IPS-NIHi7 (cell line): ENCODE data around the gene HES6.

Experiments used
- DNase-seq: peaks from one replicate; pipeline ENCODE4 v3.0.0; 2012; ENCODE audit warnings: mixed read lengths; ENCODE audit errors: extremely low spot score

Gene HES6

GRCh38 chr2:238233625-238234024 lies 6.2 kb downstream of the HES6 start:
- no peak for DNase-seq

GRCh38 chr2:238231809-238232208 lies 8.0 kb downstream of the HES6 start:
- DNase-seq = no peak

DNA sequence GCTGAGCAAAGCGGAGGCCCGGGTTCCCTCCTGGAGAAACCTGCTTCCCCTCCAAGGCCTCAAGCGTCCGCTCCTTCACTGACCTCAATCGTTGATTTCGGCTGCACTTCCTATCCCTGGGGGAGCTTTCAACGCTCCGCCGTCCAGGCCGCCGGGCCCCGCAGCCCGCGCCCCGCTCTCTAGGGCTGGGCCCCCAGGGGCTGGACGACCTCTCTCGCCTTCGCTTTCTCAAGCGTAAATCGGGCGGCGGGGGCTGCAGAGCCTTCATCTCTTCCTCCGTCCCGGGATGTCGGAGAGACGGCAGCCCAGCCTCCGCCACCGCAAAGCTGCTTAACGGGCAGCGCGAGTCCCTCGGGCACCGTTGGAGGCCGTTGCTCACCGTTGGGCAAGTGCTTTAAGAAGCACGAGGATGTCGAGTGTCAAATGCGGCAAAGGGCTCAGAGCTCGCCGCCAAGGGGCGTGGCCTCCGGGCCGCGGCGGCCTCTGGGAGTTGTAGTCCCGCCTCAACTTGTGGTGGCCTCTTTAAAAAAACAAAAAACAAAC lies 8.5 kb downstream of the HES6 start:
- DNase-seq = peak; percentile 88

GRCh38 chr2:238230699-238231098 lies 9.1 kb downstream of the HES6 start:
- no peak for DNase-seq

- no peak for DNase-seq
Observed at GRCh38 chr2:238228700-238229099, 11.1 kb downstream of the HES6 start.

DNA sequence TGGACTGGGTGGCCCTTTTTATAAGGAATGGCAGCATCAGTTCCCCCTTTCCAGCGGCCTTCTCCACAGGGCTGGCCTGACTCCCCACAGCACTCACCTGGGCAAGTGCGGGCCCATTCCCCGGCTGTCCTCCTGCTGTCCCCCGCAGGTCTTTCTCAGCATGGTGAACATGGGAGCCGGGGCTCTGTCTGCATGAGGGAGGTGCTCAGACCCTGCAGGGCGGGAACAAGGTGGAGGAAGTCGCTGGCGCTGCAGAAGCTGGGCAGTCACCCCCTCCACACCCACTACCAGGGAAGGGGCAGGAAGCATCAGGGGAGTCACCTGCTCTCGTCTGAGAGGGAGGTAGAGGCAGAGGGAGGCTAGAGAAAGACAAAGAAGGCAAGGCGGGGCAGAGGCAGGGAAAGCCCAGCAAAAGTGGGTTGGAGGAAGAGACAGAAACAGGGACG lies 12.2 kb downstream of the HES6 start:
- DNase-seq = no peak

DNA sequence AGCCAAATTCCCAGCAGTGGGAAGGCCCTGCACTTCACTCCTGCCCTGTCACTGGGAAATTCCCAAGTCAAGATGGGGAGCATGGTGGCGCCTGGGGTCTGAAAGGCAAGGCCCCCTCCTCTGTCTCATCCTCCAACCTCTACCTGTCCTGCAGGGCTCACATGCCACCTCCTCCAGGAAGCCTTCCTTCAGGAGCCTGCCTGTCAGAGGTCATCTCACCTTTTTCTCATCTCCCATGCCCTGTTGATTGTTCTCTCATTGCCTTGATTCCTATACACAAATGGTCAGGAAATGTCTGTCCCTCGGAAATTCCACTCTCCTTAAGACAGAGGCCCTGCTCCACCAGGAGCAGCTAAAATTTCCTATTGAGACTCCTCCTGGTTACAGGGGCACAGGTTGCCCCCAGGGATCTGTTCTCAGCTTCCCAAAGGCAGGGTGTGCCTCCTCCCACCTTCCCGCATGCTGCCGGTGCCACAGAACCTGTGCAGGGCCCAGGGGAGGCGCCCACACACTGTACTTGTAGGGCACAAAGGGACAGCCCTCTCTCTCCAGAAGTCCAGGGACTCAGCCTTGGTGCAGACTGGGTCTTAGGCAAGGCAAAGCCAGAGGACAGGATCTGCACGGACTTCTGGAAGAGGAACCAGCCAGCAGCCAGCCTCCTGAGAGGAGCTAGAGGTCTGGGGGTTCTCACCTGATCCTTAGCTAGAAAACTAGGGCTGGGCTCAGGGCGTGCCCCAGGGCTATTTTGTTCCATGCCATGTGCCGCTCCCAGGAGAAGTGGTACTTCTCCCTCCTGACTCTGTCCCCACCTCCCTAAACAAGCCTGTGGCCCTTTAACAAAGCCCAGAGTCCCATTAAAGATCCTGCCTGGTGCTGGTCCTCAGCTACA lies 12.9 kb downstream of the HES6 start:
- no peak for DNase-seq

- no peak for DNase-seq
Observed at GRCh38 chr2:238225911-238226697, 13.7 kb downstream of the HES6 start.

DNA sequence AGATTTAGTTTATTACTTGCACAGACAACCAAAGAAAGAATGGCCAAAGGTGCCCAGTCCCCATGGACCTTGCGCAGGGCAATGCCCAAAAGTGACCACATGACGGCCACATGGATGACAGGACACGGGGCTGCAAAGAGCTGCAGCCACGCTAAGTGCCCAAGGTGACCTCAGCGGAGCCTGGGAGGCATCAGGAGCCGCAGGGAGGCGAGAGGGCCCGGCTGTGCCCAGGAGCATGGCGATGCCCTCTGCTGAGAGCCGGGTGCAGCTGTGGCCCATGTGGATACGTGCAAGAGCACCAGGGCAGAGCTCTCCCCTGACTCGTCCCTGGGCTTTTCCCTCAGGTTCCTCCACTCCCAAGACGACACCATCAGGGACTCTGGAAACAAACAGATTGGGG lies 14.7 kb downstream of the HES6 start:
- DNase-seq = no peak

DNA sequence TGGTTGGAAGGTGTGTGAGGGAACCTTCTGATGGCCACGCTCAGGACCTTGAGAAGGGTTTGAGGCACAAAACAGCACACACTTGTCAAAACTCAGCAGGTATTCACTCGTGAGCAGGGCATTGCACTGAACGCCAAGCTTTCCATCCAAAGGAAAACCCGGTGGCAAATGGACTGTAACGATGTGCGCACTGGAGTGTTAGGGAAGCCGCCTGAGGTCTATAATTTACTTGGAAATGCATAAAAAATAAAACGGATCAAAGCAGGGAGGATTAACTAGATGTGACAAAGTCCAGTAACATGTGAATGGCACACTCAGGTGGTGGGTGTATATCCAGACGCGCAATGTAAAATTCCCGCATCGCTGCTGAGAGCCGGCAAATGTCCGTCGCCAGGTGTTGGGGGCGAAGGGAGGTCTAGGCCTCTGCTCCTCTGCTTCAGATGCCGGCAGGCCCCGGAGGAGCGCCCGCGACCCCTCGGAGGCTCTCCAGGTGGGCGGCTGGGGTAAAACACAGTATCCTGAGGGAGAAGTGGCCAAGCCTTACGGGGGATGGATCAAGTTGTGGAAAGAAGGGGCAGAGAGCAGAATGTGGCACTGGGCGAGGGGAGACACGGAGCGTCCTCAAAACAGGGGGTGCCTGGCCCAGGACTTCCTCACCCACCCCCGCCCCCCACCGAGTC lies 15.3 kb downstream of the HES6 start:
- DNase-seq = no peak

GRCh38 chr2:238220892-238221521 lies 18.8 kb downstream of the HES6 start:
- DNase-seq = no peak

GRCh38 chr2:238220274-238220891 lies 19.5 kb downstream of the HES6 start:
- no peak for DNase-seq

- no peak for DNase-seq
Observed at GRCh38 chr2:238216651-238217184, 23.1 kb downstream of the HES6 start.

GRCh38 chr2:238207006-238207405 lies 32.8 kb downstream of the HES6 start:
- no peak for DNase-seq

- DNase-seq = no peak
Observed at GRCh38 chr2:238203973-238204683, 35.7 kb downstream of the HES6 start.

DNA sequence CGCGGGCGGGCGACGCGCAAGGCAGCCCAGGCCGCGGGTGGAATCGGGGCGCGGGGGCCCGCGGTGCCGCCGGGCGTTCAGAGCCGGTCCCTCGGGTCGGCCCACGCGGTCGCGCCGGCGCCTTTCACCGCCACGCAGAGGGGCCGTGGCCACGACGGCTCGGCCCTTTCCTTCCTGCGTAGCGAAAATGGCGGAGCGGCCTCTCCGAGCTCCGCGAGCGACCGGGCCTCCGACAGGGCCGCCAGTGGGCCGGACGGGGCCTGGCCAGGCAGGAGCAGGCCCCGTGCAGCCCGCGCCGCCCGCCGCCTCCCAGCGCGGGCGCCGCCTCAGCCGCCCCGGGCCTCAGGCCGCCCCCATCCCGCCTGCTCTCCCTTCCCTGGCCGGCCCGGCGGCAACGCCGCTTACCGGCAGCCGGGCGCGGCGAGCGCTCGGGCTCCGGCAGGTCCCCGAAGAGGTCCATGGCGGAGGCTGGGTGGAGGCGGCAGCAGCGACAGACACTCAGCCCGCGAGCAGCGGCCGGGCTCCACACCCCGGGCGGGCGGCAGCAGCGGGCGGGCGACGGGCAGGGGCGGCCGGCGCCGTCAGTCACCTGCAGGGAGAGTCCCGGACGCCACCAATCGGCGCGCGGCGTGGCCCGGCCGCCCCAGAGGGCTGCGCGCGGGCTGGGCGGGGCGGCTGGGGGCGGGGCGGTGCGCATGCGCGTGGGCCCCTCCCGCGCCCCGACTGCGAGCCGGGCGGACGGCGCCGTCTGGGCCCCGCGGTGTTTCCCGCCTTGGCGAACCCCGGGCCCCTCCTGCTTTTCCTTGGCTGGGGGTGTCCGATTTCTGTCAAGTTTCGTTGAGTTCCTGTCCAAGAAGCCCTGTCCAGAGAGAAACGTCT lies 36.5 kb downstream of the HES6 start, which contains the start of gene ILKAP:
Gene ILKAP, minus strand, starts transcription at position 602 of the 879 bp plus-strand sequence. Its CDS starts 142 bp downstream, at position 460.
- peak; percentile 100 for DNase-seq

DNA sequence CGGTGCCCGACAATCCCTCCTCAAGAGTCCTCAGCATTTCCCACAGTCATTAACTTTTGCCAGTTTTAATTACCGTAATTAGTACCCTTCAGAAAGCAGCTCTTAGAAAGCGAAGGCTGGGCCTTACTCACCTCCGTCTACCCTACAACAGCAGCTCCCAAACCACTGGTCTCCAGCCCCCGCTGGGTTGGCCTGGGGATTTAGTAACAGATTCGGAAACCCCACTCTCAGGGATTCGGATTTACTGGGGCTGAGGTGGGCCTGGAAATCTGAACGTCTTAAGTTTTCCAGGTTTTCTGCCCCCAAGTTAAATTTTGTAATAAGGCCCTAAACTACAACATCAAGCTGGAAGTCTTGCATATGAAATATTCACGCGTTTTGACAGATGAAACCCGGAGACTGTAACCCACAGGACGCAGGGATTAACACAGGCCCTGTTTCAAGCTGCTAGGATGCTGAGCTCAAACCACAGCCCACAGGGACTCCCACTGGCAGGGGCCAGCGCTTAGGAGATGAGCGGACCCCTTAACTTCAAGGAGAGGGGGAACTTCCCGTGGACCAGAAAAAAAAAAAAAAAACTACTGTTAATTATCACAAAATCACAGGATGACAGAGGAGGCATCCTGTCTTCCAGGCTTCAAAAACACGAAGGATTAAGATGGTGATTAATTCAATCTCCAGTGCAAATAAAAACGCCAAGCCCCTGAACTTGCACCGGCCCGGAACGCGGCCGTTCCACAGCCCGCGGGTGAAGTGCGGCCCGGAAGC lies 37.3 kb downstream of the HES6 start:
- DNase-seq = peak; percentile 45

GRCh38 chr2:238190445-238190844 lies 49.4 kb downstream of the HES6 start:
- no peak for DNase-seq
